Right lobe of liver (tissue), 6 donors: Measurements from ENCODE around the gene GCK. TPM values are rescaled to one million over a fixed set of nuclear protein-coding genes. Genes with fewer than 3 reads are reported as not detected.

Source experiments
- ATAC-seq, 4 donors: fragments of 200-7000 bp; cut with Tn5 transposase; one replicate each; pipeline ENCODE4 v1.9.1; 2020; ENCODE audit warnings: mild to moderate bottlenecking in 4 of 4, moderate library complexity in 4 of 4
- DNase-seq, 3 donors: peaks; one replicate each; pipeline ENCODE4 v3.0.0-alpha.2; 2020
- H3K27ac ChIP-seq, 3 donors: fragments of 200-600 bp; one replicate each; pipeline ENCODE4 v1.8.0; 2022
- H3K27me3 ChIP-seq, 2 donors: fragments of 200-600 bp; one replicate each; pipeline ENCODE4 v1.8.0; 2022
- H3K36me3 ChIP-seq, 4 donors: fragments of 200-600 bp; sonication (generic) in 1 of 4; one replicate each; pipeline versions ENCODE4 v1.5.1 to v1.8.0; 2017 to 2022; ENCODE audit warnings: control low read depth in 1 of 4
- H3K4me1 ChIP-seq, 4 donors: fragments of 200-600 bp; sonication (generic) in 1 of 4; one replicate each; pipeline versions ENCODE4 v1.5.1 to v1.8.0; 2017 to 2022; ENCODE audit warnings: control low read depth in 1 of 4
- H3K4me3 ChIP-seq, 3 donors: fragments of 200-600 bp; one replicate each; pipeline ENCODE4 v1.8.0; 2022
- H3K9me3 ChIP-seq, 4 donors: fragments of 200-600 bp; sonication (generic) in 1 of 4; one replicate each; pipeline versions ENCODE4 v1.5.1 to v1.8.0; 2017 to 2022; ENCODE audit warnings: control low read depth in 1 of 4
- POLR2A ChIP-seq: fragments of 450-650 bp; IDR thresholded peaks from one replicate; pipeline ENCODE4 v1.6.1; 2017; ENCODE audit warnings: antibody characterized with exemption, mild to moderate bottlenecking
- WGBS: methylation state at CpG from one replicate; pipeline ENCODE4 v1.1.6; 2018; ENCODE audit warnings: low coverage, low lambda C conversion rate; ENCODE audit not compliant: insufficient coverage; ENCODE audit errors: missing lambda C conversion rate; 5-methylcytosine and 5-hydroxymethylcytosine counted together
- intact Hi-C, 2 donors: fragments of 100-400 bp; cut with DNase I; formaldehyde crosslinking; loops; one replicate each; pipeline versions ENCODE4 v1.11.2 to v1.14.1; 2022
- total RNA-seq, 6 experiments: library from RNA; depleted of rRNA in 2 of 6; stranded (reverse); fragments of >200 nt in 2 of 6; fragmentation: NEBNext Ultra II Directional in 3 of 6; extraction: Animal tissue kit (Norgen Biotek cat#: 25700) in 3 of 6; gene quantifications; one replicate each; pipeline versions ENCODE4 v1.1.0 to v1.2.4, GENCODE V29; 2016 to 2023
- TF ChIP-seq, protein P1 (sequence below), 4 donors: fragments of 200-600 bp in 3 of 4; fragments of 450-650 bp in 1 of 4; IDR thresholded peaks; one replicate each; pipeline versions ENCODE4 v1.5.1 to v1.8.0; 2016 to 2022; ENCODE audit warnings: antibody characterized with exemption in 4 of 4, mild to moderate bottlenecking in 2 of 4
- donor health status: DM: no; HTN: yes; CAD: no.
- donor health status: DM: no; HTN: no; CAD: no.
- donor health status: DM: no; HTN: no; CAD: no.
- donor health status: DM: no; HTN: yes; CAD: no.
- donor health status: DM: no; HTN: yes; CAD: no.

GCK gene
- total RNA-seq, 6 experiments from 2014 or later, result 0.50 to 5.9 (median 2.0) TPM

DNA sequence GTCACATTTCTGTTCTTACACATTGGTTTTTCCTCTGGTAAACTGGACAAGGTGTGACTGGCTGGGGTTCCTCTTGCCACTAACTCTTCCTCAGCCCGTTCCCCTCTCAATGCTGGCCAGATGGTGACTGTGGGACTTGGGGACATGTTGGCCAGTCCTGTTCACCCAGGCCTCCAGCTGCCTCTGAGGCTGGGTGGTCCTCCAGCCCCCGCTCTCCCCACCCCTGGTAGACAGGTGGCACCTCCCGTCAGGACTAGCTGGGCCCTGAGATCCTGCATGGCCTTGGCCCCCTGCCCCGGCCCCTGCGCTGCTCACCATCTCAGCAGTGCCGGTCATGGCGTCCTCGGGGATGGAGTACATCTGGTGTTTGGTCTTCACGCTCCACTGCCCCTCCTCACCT lies 37.3 kb downstream of the GCK start:
- TF ChIP-seq, protein P1, sequence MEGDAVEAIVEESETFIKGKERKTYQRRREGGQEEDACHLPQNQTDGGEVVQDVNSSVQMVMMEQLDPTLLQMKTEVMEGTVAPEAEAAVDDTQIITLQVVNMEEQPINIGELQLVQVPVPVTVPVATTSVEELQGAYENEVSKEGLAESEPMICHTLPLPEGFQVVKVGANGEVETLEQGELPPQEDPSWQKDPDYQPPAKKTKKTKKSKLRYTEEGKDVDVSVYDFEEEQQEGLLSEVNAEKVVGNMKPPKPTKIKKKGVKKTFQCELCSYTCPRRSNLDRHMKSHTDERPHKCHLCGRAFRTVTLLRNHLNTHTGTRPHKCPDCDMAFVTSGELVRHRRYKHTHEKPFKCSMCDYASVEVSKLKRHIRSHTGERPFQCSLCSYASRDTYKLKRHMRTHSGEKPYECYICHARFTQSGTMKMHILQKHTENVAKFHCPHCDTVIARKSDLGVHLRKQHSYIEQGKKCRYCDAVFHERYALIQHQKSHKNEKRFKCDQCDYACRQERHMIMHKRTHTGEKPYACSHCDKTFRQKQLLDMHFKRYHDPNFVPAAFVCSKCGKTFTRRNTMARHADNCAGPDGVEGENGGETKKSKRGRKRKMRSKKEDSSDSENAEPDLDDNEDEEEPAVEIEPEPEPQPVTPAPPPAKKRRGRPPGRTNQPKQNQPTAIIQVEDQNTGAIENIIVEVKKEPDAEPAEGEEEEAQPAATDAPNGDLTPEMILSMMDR (IDR thresholded peaks at IDR 0.05), result no peak
- TF ChIP-seq POLR2A, result no peak
- intact Hi-C loops, result no loop called here
- DNase-seq, result no peak

DNA sequence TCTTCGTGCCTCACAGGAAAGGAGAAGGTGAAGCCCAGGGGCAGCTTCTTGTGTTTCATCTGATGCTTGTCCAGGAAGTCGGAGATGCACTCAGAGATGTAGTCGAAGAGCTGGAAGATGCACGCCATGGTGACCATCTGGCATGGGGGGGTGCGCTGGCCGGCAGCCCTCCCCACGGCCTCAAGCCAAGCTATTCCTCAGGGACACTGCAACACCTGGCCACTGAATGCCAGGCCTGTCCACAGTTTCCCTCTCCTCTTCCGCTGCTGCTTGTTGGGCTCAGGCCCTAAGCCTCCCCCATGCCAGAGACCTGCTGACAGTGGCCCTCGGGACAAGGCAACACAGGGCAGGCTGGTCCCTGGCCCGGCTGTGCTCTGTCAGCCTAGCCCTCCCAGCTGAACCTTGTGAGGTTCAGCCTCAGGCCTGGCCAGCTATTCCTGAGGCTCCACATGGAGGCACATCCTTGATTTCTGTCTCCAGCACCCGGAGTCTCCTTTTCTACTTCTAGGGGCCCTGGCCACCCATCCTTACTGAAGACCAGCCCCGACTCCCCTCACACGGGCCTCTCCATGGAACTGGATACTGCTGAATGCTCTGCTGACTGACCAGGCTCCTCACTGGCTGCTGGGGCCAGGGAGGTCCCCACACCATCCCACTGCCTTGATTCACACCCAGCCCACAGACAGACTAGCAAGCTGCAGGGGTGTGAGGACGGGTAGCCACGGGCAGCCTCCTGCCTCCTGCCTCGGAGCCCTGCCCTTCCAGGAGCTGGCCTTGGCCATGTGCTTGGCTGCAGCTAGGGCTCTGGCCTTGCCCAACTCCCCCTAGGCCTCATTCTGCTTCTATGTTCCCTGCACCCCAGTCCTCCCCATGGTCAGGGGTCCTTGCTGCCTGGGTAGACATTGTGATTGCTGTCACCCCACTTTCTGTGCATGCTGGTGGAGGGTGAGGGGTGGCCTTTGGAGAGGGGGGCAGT lies 38.0 kb downstream of the GCK start:
- Histone ChIP-seq H3K9me3 (no peaks in the 10 kb centered on the region), H3K27ac (no peak overlapping the region), H3K4me1 (peaks cover 0 to 11% (median 5%) of the 10 kb centered on the region in 4 donors), H3K36me3 (no peaks in the 10 kb centered on the region), H3K4me3 (no peak overlapping the region), H3K27me3 (no peaks in the 10 kb centered on the region)
- peak in 1 of 3 donors; percentile 41 for DNase-seq
- 95% methylated on average over 3 of the region's 16 CpGs for WGBS
- ATAC-seq, result no peak
- intact Hi-C loops, result no loop called here
- TF ChIP-seq POLR2A, result no peak
- TF ChIP-seq, protein P1 (IDR thresholded peaks at IDR 0.05), result no peak

More for the DNA sequence above, 37.3 kb downstream of the GCK start:
- 100% methylated on average over 8 of the region's 9 CpGs for WGBS
- Histone ChIP-seq H3K27me3 (no peaks in the 10 kb centered on the region), H3K9me3 (no peaks in the 10 kb centered on the region), H3K36me3 (no peaks in the 10 kb centered on the region), H3K4me1 (peaks cover 0 to 16% (median 8%) of the 10 kb centered on the region in 4 donors), H3K27ac (no peak overlapping the region), H3K4me3 (no peak overlapping the region)
- ATAC-seq, result no peak

DNA sequence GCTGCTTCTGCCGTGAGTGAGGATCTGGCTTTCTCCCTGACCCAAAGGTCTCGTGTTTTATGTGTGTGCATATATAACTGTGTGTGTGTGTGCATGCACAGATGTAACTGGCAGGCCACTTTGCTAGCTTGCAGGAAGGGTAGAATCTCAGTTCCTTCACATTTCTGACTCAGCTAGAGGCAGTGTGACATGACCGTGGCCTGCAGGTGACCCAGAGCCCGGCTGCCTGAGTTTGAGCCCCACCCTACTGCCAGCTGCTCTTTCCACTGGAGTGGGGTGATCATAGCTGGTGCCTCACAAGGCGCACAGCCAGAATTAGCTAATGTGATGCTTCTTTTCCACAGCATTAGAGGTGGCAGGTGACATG lies 38.8 kb downstream of the GCK start:
- H3K36me3 ChIP-seq, result no peaks in the 10 kb centered on the region
- H3K9me3 ChIP-seq, result no peaks in the 10 kb centered on the region
- DNase-seq (peak in 1 of 3 donors; percentile 17), ATAC-seq (no peak)
- WGBS, result 75% methylated on average over 3 of the region's 5 CpGs
- TF ChIP-seq, protein P1 (IDR thresholded peaks at IDR 0.05), result no peak
- TF ChIP-seq POLR2A, result no peak
- H3K27me3 ChIP-seq, result no peaks in the 10 kb centered on the region
- peaks cover 0 to 4% (median 2%) of the 10 kb centered on the region in 4 donors for H3K4me1 ChIP-seq
- no peak overlapping the region for H3K4me3 ChIP-seq
- no peak overlapping the region for H3K27ac ChIP-seq
- intact Hi-C loops, result no loop called here

DNA sequence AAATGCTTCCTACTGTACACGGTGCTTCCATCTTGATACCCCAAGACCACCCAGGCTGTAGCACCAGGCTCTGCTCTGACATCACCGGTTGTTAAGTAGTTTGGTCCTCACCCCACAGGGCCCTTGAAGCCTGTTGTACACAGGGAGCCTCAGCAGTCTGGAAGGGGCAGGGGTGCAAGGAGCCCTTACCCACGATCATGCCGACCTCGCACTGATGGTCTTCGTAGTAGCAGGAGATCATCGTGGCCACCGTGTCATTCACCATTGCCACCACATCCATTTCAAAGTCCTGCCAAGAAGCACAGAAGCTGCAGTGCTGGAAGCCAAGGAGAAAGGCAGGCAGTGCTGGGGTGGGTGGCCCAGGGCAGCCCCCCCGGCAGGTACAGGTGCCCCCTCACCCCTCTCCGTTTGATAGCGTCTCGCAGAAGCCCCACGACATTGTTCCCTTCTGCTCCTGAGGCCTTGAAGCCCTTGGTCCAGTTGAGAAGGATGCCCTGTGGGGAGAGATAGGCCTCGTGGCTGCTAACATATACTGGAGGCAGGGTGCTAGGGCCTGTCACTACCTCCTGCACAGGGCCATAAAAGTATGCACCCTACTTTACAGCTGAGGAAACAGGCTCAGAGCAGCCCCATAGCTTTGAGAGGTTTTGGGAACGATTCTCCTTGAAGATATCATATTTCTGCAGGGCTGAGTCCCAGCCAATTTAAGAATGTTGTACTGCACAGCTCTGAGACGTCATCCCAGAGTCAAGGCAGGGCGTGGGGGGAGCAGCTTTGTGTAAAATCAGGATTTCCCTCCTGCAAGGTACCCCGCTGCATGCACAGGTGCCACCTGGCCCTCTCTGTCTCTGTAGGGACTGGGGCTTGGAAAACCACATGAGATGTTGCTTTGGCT lies 39.4 kb downstream of the GCK start:
- Histone ChIP-seq H3K27me3 (no peaks in the 10 kb centered on the region), H3K27ac (no peak overlapping the region), H3K9me3 (no peaks in the 10 kb centered on the region), H3K4me3 (no peak overlapping the region), H3K36me3 (no peaks in the 10 kb centered on the region), H3K4me1 (no peaks in the 10 kb centered on the region)
- 84% methylated on average over 9 of the region's 18 CpGs for WGBS
- ATAC-seq (no peak), DNase-seq (peak in 1 of 3 donors; percentile 31)
- no peak for TF ChIP-seq POLR2A
- TF ChIP-seq, protein P1 (IDR thresholded peaks at IDR 0.05), result no peak
- intact Hi-C loops, result no loop called here
